HL-60 (cell line): ENCODE results near the gene XIRP1.

ENCODE experiments used
- DNase-seq, 2 experiments: peaks; one replicate each; pipeline ENCODE4 v3.0.0-alpha.2; 2010 to 2020; ENCODE audit warnings: low read depth in 1 of 2, low spot score in 1 of 2
- H3K27ac ChIP-seq: fragments of 250-450 bp; sonication (Bioruptor Pico); replicated peaks from 2 replicates; pipeline ENCODE4 v1.5.1; 2020; ENCODE audit warnings: mild to moderate bottlenecking, moderate library complexity
- H3K27me3 ChIP-seq: fragments of 250-450 bp; sonication (Bioruptor Pico); 2 replicates; pipeline ENCODE4 v1.5.1; 2021; ENCODE audit warnings: mild to moderate bottlenecking, moderate library complexity; ENCODE audit not compliant: insufficient read depth, poor library complexity, severe bottlenecking
- H3K4me3 ChIP-seq: replicated peaks from 2 replicates; pipeline ENCODE4 v1.5.1; 2011; ENCODE audit warnings: mild to moderate bottlenecking, control low read depth, low read length; ENCODE audit not compliant: insufficient read depth
- GABPA ChIP-seq: IDR thresholded peaks from 2 replicates; pipeline ENCODE4 v1.6.1; 2012; ENCODE audit warnings: low read depth
- POLR2AphosphoS5 ChIP-seq: IDR thresholded peaks from 2 replicates; pipeline ENCODE4 v1.6.1; 2012; ENCODE audit warnings: low read depth
- SPI1 ChIP-seq: IDR thresholded peaks from 2 replicates; pipeline ENCODE4 v1.6.1; 2012; ENCODE audit warnings: low read depth, mild to moderate bottlenecking, borderline replicate concordance
- TF ChIP-seq, protein P1 (sequence below): IDR thresholded peaks from 2 replicates; pipeline ENCODE4 v1.6.1; 2012; ENCODE audit warnings: low read depth; ENCODE audit not compliant: insufficient replicate concordance
- TF ChIP-seq, protein P2 (sequence below): IDR thresholded peaks from one replicate; pipeline ENCODE4 v1.5.1; 2011; ENCODE audit warnings: low read length, control low read depth, inconsistent platforms; ENCODE audit not compliant: insufficient read depth

XIRP1 gene

DNA sequence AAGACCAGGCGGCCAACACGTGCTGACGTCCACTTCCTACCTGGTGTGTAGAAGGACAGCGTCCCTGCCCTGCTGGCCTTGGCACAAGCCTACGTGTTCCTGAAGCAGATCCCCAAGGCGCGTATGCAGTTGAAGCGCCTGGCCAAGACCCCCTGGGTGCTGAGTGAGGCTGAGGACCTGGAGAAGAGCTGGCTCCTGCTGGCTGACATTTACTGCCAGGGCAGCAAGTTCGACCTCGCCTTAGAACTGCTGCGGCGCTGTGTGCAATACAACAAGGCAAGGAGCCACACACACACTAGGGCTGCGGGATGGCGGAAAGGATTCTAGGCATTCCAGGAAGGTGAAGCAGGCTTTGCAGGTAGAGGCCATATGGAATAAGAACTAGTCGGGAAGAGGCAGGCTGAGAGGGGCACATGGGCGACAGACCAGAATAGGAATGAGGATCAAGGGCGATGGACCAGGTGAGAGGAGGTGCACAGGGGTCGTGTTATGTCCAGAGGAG lies 54.9 kb downstream of the XIRP1 start:
- Histone ChIP-seq H3K27ac (no peak overlapping the region), H3K27me3 (no peaks in the 10 kb centered on the region), H3K4me3 (no peak overlapping the region)
- no peak for TF ChIP-seq POLR2AphosphoS5
- no peak for DNase-seq

DNA sequence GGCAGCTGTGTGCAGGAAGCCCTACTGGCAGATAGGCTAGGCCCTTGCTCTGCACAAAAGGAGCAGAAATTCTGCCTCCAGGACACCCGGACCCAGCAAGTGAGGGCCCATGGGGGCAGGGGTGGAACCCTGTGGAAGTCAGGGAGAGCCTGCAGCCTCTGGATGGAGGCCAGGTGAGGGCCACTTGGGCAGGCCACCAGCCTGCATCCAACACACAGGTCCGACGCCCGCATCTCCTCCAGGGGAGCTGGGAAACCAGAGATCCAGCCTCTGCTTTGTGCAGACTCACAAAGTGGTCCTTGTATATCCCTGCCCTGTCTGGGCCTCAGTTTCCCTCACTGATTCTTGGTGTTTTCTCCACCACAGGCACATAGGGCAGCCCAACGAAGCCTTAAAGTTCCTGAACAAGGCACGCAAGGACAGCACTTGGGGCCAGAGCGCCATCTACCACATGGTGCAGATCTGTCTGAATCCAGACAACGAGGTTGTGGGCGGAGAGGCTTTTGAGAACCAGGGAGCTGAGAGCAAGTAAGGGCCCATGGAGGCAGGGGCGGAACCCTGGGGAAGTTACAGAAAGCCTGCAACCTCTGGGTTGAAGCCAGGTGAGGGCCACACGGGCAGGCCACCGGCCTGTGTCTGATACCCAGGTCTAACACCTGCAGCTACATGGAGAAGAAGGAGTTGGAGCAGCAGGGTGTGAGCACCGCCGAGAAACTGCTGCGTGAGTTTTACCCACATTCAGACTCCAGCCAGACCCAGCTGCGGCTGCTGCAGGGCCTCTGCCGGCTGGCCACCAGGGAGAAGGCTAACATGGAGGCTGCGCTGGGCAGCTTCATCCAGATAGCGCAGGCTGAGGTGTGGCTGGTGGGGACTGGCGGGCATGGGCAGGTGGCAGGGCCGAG lies 55.6 kb downstream of the XIRP1 start:
- Histone ChIP-seq H3K27ac (no peak overlapping the region), H3K4me3 (no peak overlapping the region), H3K27me3 (no peaks in the 10 kb centered on the region)
- DNase-seq = no peak
- TF ChIP-seq, protein P1, sequence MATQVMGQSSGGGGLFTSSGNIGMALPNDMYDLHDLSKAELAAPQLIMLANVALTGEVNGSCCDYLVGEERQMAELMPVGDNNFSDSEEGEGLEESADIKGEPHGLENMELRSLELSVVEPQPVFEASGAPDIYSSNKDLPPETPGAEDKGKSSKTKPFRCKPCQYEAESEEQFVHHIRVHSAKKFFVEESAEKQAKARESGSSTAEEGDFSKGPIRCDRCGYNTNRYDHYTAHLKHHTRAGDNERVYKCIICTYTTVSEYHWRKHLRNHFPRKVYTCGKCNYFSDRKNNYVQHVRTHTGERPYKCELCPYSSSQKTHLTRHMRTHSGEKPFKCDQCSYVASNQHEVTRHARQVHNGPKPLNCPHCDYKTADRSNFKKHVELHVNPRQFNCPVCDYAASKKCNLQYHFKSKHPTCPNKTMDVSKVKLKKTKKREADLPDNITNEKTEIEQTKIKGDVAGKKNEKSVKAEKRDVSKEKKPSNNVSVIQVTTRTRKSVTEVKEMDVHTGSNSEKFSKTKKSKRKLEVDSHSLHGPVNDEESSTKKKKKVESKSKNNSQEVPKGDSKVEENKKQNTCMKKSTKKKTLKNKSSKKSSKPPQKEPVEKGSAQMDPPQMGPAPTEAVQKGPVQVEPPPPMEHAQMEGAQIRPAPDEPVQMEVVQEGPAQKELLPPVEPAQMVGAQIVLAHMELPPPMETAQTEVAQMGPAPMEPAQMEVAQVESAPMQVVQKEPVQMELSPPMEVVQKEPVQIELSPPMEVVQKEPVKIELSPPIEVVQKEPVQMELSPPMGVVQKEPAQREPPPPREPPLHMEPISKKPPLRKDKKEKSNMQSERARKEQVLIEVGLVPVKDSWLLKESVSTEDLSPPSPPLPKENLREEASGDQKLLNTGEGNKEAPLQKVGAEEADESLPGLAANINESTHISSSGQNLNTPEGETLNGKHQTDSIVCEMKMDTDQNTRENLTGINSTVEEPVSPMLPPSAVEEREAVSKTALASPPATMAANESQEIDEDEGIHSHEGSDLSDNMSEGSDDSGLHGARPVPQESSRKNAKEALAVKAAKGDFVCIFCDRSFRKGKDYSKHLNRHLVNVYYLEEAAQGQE = no peak
- no peak for TF ChIP-seq POLR2AphosphoS5
- no peak for TF ChIP-seq SPI1
- no peak for TF ChIP-seq GABPA
- TF ChIP-seq, protein P2, sequence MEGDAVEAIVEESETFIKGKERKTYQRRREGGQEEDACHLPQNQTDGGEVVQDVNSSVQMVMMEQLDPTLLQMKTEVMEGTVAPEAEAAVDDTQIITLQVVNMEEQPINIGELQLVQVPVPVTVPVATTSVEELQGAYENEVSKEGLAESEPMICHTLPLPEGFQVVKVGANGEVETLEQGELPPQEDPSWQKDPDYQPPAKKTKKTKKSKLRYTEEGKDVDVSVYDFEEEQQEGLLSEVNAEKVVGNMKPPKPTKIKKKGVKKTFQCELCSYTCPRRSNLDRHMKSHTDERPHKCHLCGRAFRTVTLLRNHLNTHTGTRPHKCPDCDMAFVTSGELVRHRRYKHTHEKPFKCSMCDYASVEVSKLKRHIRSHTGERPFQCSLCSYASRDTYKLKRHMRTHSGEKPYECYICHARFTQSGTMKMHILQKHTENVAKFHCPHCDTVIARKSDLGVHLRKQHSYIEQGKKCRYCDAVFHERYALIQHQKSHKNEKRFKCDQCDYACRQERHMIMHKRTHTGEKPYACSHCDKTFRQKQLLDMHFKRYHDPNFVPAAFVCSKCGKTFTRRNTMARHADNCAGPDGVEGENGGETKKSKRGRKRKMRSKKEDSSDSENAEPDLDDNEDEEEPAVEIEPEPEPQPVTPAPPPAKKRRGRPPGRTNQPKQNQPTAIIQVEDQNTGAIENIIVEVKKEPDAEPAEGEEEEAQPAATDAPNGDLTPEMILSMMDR = no peak

DNA sequence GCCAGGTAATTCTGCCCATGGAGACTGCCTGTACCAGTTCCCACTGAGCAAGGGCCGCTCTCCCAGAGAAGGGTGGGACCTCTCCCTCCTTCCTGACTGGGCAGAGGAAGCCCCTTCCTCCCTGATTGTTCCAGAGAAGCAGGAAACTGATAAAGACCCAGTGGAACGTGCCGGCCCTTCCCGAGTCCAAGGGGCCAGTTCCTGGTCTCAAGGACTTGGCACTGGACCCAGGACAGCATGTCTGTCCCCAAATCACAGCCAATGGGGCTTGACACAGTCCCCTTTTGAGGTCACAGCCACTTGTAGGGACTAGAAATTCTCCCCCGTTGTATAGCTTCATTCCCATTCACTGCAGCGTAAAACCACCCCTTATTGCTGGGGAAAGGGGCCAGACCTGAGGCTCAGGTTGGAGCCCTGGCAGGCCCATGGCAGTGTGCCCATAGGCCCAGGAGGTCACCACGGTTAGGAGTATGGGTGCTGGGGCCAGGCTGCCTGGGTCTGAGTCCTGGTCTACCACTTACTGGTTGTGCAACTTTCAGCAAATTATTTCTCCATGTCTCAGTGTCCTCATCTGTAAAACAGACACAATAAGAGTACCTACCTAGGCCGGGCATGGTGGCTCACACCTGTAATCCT lies 57.1 kb downstream of the XIRP1 start:
- Histone ChIP-seq H3K4me3 (no peak overlapping the region), H3K27ac (no peak overlapping the region), H3K27me3 (no peaks in the 10 kb centered on the region)
- TF ChIP-seq POLR2AphosphoS5 (no peak), GABPA (no peak), SPI1 (no peak)
- TF ChIP-seq, protein P1 = no peak
- TF ChIP-seq, protein P2 = no peak
- no peak for DNase-seq

DNA sequence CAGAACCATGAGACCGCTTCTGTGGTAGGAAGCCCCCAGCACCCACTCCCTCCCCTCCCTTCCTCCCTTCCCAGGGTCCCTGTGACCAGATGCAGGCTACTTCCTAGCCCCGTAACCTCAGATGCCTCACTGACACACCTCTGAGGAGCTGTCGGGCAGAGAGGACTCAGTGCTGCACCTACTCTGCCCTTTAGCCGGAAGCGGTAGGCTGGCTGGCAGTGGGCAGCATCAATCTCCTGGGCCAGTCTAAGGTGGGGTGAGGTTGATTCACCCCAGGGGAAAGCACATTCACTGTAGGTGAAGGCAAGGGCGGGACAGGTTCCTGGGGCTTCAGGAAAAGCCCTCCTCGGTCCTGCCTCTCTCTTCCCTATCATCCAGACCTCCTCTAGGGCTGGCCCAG lies 58.1 kb downstream of the XIRP1 start:
- Histone ChIP-seq H3K27ac (no peak overlapping the region), H3K27me3 (no peaks in the 10 kb centered on the region), H3K4me3 (no peak overlapping the region)
- TF ChIP-seq SPI1 = no peak
- no peak for DNase-seq
